ENCODE results near the gene MYO3A. TPM values are rescaled to one million over a fixed set of nuclear protein-coding genes. Genes with fewer than 3 reads are reported as not detected.
"Not testable (repeated sequence)": the region's sequence is repeated elsewhere in the genome, so short reads cannot be mapped to it uniquely, and the experiment has no call there.

The MYO3A gene
- total and polyA plus RNA-seq, 2 donors (not counting 1 experiment from before 2014, with no cell fraction given): 0.27 to 1.4 TPM

- H3K36me3 ChIP-seq (replicated peaks in 1 of 2; ENCODE audit: control extremely low read depth in 1 of 2, control insufficient read depth in 1 of 2, extremely low read depth in 1 of 2, insufficient read depth in 2 of 2, low read length in 1 of 2): no peaks in the 10 kb centered on the region
- peaks cover 0 to 8% (median 0%) of the 10 kb centered on the region in 3 donors for H3K9me3 ChIP-seq (ENCODE audit: control extremely low read depth in 1 of 3, control insufficient read depth in 2 of 3, insufficient read depth in 1 of 3, low read length in 2 of 3)
- TF ChIP-seq EZH2 (IDR thresholded peaks at IDR 0.05; ENCODE audit: borderline replicate concordance, insufficient read depth, low read depth, low read length, poor library complexity, severe bottlenecking) (no peak), CTCF (IDR thresholded peaks at IDR 0.05) (no peak)
- Mint-ChIP-seq H3K4me3 (no peak overlapping the region), H3K27ac (no peak overlapping the region), H3K9me3 (ENCODE audit: insufficient read depth) (no peaks in the 10 kb centered on the region), H3K4me1 (no peaks in the 10 kb centered on the region), H3K27me3 (peaks cover 12% of the 10 kb centered on the region)
- no peaks in the 10 kb centered on the region for H3K4me1 ChIP-seq (ENCODE audit: control insufficient read depth in 2 of 2, insufficient read depth in 2 of 2, low read length in 2 of 2)
- H3K27ac ChIP-seq (ENCODE audit: low read length in 2 of 2): no peak overlapping the region
- no peaks in the 10 kb centered on the region for H3K27me3 ChIP-seq (replicated peaks in 1 of 4; ENCODE audit: control extremely low read depth in 1 of 4, control insufficient read depth in 3 of 4, insufficient read depth in 4 of 4, low read length in 3 of 4)
- DNase-seq: no peak
- H2AFZ ChIP-seq (ENCODE audit: insufficient read depth, low read depth, low read length, poor library complexity, severe bottlenecking): no peak overlapping the region
- no peak overlapping the region for H3K9ac ChIP-seq (ENCODE audit: low read length)
- WGBS (ENCODE audit: insufficient coverage): 87% methylated on average over 4 of the region's 4 CpGs
- no peaks in the 10 kb centered on the region for H4K20me1 ChIP-seq (ENCODE audit: control insufficient read depth, insufficient read depth, low read length, poor library complexity, severe bottlenecking)
- no peak overlapping the region for H3K4me3 ChIP-seq (ENCODE audit: control extremely low read depth in 1 of 5, extremely low read depth in 1 of 5, insufficient read depth in 1 of 5, low read depth in 2 of 5, low read length in 4 of 5)
- intact Hi-C loops (cut with micrococcal nuclease): no loop called here
- CTCF ChIA-PET: no interaction called here
- POLR2A ChIA-PET: no interaction called here
- no peak for ATAC-seq (ENCODE audit: low read depth)
- no peak overlapping the region for H3K4me2 ChIP-seq (replicated peaks; ENCODE audit: low read depth, low read length, poor library complexity, severe bottlenecking)
- no peaks in the 10 kb centered on the region for H3K79me2 ChIP-seq (ENCODE audit: control insufficient read depth, insufficient read depth, low read length)
Measured at GRCh38 chr10:25999295-25999981, 65.4 kb downstream of the MYO3A start.

DNA sequence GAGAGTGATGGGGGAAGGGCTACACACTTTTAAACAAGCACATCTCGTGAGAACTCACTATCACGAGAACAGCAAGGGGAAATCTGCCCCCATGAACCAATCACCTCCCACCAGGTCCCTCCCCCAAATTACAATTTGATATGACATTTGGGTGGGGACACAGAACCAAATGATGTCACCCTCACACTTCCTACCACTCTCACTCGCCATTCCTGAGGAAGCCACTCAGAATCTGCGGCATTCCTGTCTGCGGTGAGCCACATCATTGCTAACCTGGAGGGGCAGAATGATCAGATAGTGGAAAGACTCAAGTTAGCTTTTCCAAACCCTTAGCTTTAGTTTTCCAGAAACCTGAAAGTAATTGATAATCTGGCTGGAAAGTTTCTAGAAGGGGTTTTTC lies 66.9 kb downstream of the MYO3A start:
- Histone ChIP-seq H3K9me3 (ENCODE audit: control extremely low read depth in 1 of 3, control insufficient read depth in 2 of 3, insufficient read depth in 1 of 3, low read length in 2 of 3) (peaks cover 0 to 6% (median 0%) of the 10 kb centered on the region in 3 donors), H4K20me1 (ENCODE audit: control insufficient read depth, insufficient read depth, low read length, poor library complexity, severe bottlenecking) (no peaks in the 10 kb centered on the region), H3K79me2 (ENCODE audit: control insufficient read depth, insufficient read depth, low read length) (no peaks in the 10 kb centered on the region), H3K36me3 (replicated peaks in 1 of 2; ENCODE audit: control extremely low read depth in 1 of 2, control insufficient read depth in 1 of 2, extremely low read depth in 1 of 2, insufficient read depth in 2 of 2, low read length in 1 of 2) (no peaks in the 10 kb centered on the region), H3K4me1 (ENCODE audit: control insufficient read depth in 2 of 2, insufficient read depth in 2 of 2, low read length in 2 of 2) (no peaks in the 10 kb centered on the region), H3K9ac (ENCODE audit: low read length) (no peak overlapping the region), H3K4me2 (replicated peaks; ENCODE audit: low read depth, low read length, poor library complexity, severe bottlenecking) (no peak overlapping the region), H3K27ac (ENCODE audit: low read length in 2 of 2) (no peak overlapping the region), H3K27me3 (replicated peaks in 1 of 4; ENCODE audit: control extremely low read depth in 1 of 4, control insufficient read depth in 3 of 4, insufficient read depth in 4 of 4, low read length in 3 of 4) (no peaks in the 10 kb centered on the region), H3K4me3 (ENCODE audit: control extremely low read depth in 1 of 5, extremely low read depth in 1 of 5, insufficient read depth in 1 of 5, low read depth in 2 of 5, low read length in 4 of 5) (no peak overlapping the region), H2AFZ (ENCODE audit: insufficient read depth, low read depth, low read length, poor library complexity, severe bottlenecking) (no peak overlapping the region)
- intact Hi-C loops (cut with micrococcal nuclease): no loop called here
- no peak overlapping the region for H3K27ac Mint-ChIP-seq
- no peaks in the 10 kb centered on the region for H3K4me1 Mint-ChIP-seq
- H3K9me3 Mint-ChIP-seq (ENCODE audit: insufficient read depth): no peaks in the 10 kb centered on the region
- no peak for TF ChIP-seq EZH2 (IDR thresholded peaks at IDR 0.05; ENCODE audit: borderline replicate concordance, insufficient read depth, low read depth, low read length, poor library complexity, severe bottlenecking)
- no peak for TF ChIP-seq CTCF (IDR thresholded peaks at IDR 0.05)
- ChIA-PET CTCF (no interaction called here), POLR2A (no interaction called here)
- no peak overlapping the region for H3K4me3 Mint-ChIP-seq
- H3K27me3 Mint-ChIP-seq: peaks cover 12% of the 10 kb centered on the region
- DNase-seq: no peak
- ATAC-seq (ENCODE audit: low read depth): no peak
- WGBS (ENCODE audit: insufficient coverage): no CpG with 5 or more reads among the region's 5 CpGs

DNA sequence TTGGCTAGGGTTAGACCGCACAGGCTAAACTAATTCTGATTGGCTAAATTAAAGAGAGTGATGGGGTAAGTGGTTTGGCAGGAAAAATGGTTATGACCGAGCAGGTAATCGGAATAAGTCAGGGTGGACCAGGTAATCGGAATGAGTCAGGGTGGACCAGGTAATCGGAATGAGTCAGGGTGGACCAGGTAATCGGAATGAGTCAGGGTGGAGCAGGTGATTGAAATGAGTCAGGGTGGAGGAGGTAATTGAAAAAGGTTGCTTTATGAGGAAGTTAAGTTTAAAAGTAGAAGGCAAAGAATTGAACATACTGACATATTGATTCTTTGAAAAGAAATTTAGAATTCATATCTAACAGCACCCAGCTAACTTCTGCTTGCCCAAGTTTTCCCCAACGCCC lies 68.4 kb downstream of the MYO3A start:
- H3K27me3 Mint-ChIP-seq: peaks cover 12% of the 10 kb centered on the region
- 100% methylated on average over 6 of the region's 7 CpGs for WGBS (ENCODE audit: insufficient coverage)
- ATAC-seq (ENCODE audit: low read depth); intact Hi-C loops (cut with micrococcal nuclease); H3K4me2 ChIP-seq (replicated peaks; ENCODE audit: low read depth, low read length, poor library complexity, severe bottlenecking); DNase-seq; H3K79me2 ChIP-seq (ENCODE audit: control insufficient read depth, insufficient read depth, low read length); H3K4me1 Mint-ChIP-seq; H3K4me3 Mint-ChIP-seq; CTCF ChIA-PET; H3K4me1 ChIP-seq (ENCODE audit: control insufficient read depth in 2 of 2, insufficient read depth in 2 of 2, low read length in 2 of 2); H2AFZ ChIP-seq (ENCODE audit: insufficient read depth, low read depth, low read length, poor library complexity, severe bottlenecking); H3K9ac ChIP-seq (ENCODE audit: low read length); H4K20me1 ChIP-seq (ENCODE audit: control insufficient read depth, insufficient read depth, low read length, poor library complexity, severe bottlenecking); H3K9me3 ChIP-seq (ENCODE audit: control extremely low read depth in 1 of 3, control insufficient read depth in 2 of 3, insufficient read depth in 1 of 3, low read length in 2 of 3); H3K27me3 ChIP-seq (replicated peaks in 1 of 4; ENCODE audit: control extremely low read depth in 1 of 4, control insufficient read depth in 3 of 4, insufficient read depth in 4 of 4, low read length in 3 of 4); H3K27ac Mint-ChIP-seq; H3K4me3 ChIP-seq (ENCODE audit: control extremely low read depth in 1 of 5, extremely low read depth in 1 of 5, insufficient read depth in 1 of 5, low read depth in 2 of 5, low read length in 4 of 5); POLR2A ChIA-PET; H3K36me3 ChIP-seq (replicated peaks in 1 of 2; ENCODE audit: control extremely low read depth in 1 of 2, control insufficient read depth in 1 of 2, extremely low read depth in 1 of 2, insufficient read depth in 2 of 2, low read length in 1 of 2); H3K27ac ChIP-seq (ENCODE audit: low read length in 2 of 2); H3K9me3 Mint-ChIP-seq (ENCODE audit: insufficient read depth): not testable (repeated sequence)

Data from B cell (primary cell).